Activated CD4-positive, alpha-beta T cell treated with anti-CD3 and anti-CD28 coated beads, Interleukin-2, amount 50 U/mL, for 1 hour (primary cell): ENCODE measurements around the gene ZNF438.
"Not testable (repeated sequence)": the region's sequence is repeated elsewhere in the genome, so short reads cannot be mapped to it uniquely, and the experiment has no call there.

Source experiments
- DNase-seq: peaks from one replicate; pipeline ENCODE4 v3.0.0-alpha.2; 2020

ZNF438 gene

GRCh38 chr10:31039006-31039405 lies 7.3 kb upstream of the ZNF438 start:
- DNase-seq: not testable (repeated sequence)

- DNase-seq: no peak
These were observed 6.1 kb upstream of the ZNF438 start for GRCh38 chr10:31037749-31038148.

DNA sequence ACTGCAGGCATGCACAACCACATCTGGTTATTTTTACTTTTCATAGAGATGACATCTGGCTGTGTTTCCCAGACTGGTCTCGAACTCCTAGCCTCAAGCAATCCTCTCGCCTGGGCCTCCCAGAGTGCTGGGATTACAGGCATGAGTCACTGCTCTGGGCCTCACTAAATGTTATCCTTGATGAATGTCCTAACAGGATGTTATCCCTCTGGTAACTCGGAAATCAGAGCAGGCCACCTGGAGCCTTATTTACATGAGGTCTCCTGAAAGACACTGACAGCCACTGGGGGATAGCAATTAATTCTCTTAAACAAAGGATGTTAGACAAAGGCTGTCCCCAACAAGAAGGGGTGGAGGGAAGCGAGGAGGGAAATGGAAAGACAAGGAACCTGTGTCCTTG lies 4.5 kb upstream of the ZNF438 start:
- no peak for DNase-seq

- no peak for DNase-seq
These were observed 3.7 kb upstream of the ZNF438 start for GRCh38 chr10:31035266-31035798.

DNA sequence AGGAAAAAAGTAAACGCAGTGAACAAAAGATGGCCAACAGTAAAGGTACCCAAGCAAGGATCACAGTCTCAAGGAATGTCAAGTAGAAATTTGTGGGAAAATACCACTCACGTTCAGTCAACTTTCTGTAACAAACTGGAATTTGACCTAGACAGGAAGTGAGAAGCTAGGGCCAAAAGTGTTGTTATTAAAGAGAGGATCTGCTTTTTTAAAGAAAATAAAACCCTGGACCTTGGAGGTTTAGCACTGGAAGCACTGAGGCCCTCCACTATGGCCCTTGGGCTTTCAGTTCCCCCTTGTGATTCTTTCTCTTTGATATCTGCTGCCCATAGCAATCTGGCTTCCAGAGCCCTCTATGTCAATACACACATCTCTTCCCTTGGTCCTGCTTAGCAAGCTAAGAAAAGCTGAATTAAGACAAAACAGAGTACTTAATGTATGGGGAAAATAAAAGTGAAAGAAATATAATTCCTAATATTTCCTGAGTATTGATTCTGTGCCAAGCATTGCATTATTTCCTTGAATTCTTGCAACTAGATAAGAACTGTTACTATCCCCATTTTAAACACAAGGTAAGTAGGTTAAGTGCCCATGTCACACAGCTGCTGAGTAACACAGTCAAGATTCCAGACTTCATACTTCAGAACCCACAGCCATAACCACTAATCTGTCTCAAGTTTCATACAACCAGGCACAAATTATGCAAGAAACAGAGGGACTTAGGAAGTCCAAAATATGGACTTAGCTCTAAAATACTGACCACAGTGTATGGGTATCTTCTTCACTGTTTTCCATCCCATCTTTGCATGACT lies 2.6 kb upstream of the ZNF438 start:
- no peak for DNase-seq

GRCh38 chr10:31033147-31033546 lies 1.5 kb upstream of the ZNF438 start:
- DNase-seq: no peak

DNA sequence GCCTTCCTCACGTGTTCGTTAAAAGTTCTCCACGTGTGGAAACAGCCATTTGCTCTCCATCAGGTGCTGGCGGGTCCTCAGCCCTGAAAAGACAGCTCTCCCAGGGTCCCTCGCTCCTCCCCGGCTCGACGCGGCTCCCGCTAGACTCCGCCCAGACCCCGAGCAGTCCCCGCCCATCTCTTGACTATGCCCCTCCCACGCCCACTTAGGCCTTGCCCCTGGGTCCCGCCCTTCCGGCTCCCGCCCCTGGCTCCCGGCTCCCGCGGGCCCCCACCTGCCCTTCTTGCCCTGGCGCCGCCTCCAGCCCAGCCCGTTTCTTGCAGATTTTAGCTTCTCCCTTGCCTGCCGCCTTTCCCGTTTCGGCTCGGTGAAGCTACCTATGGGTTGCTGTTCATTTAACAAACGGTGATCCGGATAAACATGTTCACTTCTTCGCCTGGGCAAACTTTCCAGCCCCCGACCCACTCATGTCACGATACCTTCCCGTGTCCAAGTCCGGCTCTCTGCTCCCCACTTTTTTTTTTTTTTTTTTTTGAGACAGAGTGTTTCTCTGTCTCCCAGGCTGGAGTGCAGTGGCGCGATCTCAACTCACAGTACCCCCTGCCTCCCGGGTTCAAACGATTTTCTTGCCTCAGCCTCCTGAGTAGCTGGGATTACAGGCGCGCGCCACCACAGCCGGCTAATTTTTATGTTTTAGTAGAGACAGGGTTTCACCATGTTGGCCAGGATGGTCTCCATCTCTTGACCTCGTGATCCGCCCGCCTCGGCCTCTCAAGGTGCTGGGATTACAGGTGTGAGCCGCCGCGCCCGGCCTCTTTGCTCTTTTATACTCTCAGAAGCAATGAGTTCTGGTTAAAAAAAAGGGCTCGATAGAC lies 830 bp upstream of the ZNF438 start:
- DNase-seq: peak; percentile 91

- DNase-seq: no peak
These were observed 484 bp downstream of the ZNF438 start for GRCh38 chr10:31031205-31031557.

- DNase-seq: no peak
These were observed 865 bp downstream of the ZNF438 start for GRCh38 chr10:31030800-31031199.

GRCh38 chr10:31030260-31030659 lies 1.4 kb downstream of the ZNF438 start:
- no peak for DNase-seq

DNA sequence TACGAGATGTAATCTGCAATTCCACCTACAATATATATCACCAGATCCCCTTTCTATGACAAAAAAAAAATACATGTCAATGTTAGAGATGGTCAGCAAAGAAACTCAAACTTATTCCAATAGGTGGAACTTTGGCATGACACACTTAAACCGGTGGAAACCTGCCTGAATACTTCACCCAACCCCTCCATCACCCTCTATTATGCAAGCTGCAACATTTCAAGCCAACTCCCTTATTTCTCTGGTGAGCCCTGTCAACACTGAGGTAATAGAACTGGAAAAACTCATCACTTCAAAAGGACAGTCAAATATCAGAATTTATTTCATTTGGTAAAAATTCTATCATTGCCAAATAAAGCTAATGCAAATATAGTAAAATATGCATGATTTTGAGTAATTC lies 3.6 kb downstream of the ZNF438 start:
- DNase-seq: no peak

DNA sequence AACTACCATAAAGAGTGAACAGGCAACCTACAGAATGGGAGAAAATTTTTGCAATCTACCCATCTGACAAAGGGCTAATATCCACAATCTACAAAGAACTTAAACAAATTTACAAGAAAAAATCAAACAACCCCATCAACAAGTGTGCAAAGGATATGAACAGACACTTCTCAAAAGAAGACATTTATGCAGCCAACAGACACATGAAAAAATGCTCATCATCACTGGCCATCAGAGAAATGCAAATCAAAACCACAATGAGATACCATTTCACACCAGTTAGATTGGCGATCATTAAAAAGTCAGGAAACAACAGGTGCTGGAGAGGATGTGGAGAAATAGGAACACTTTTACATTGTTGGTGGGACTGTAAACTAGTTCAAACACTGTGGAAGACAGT lies 5.4 kb downstream of the ZNF438 start:
- not testable (repeated sequence) for DNase-seq

GRCh38 chr10:31025142-31025541 lies 6.5 kb downstream of the ZNF438 start:
- no peak for DNase-seq

DNA sequence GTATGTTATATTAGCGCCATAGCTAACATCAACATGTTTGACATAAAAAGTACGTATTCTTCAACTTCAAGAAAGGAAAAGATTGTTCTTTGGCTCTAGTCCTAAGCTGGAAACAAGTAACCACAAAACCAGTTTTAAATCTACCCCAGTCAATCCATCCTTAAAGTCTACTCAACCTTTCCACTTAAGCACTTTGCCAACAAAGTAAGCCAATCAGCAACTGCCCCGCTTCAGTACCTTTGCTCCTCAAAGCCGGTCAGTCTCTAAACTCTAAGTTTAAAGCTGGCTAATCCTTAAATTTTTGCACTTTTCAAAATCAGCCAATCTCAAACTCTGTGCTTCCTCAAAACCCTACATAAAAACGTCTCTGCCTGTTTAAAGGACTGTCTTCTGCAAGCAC lies 8.1 kb downstream of the ZNF438 start:
- DNase-seq: no peak

GRCh38 chr10:31020209-31020608 lies 11.5 kb downstream of the ZNF438 start:
- no peak for DNase-seq

- no peak for DNase-seq
These were observed 12.7 kb downstream of the ZNF438 start for GRCh38 chr10:31018962-31019361.

- DNase-seq: no peak
These were observed 13.3 kb downstream of the ZNF438 start for GRCh38 chr10:31018356-31018750.

GRCh38 chr10:31017534-31018355 lies 13.9 kb downstream of the ZNF438 start:
- DNase-seq: no peak

GRCh38 chr10:31014161-31014875 lies 17.3 kb downstream of the ZNF438 start:
- no peak for DNase-seq

- no peak for DNase-seq
These were observed 18.3 kb downstream of the ZNF438 start for GRCh38 chr10:31013331-31013730.

DNA sequence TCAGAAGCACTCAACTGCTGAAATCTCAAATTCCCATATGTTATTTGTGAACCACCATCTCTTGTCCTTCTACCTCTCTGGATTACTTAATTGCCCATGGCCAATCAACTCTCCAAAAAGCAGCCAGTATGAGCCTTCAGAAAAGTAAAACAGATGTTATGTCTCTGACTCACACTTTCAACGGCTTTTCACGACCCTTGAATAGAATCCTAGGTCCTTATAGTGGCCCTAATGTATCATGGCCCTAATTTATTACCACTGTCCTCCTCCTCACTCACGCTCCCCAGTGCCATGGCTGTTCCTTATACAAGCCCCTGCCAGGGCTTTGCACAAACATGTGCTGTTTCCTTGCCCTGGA lies 20.0 kb downstream of the ZNF438 start:
- DNase-seq: no peak

DNA sequence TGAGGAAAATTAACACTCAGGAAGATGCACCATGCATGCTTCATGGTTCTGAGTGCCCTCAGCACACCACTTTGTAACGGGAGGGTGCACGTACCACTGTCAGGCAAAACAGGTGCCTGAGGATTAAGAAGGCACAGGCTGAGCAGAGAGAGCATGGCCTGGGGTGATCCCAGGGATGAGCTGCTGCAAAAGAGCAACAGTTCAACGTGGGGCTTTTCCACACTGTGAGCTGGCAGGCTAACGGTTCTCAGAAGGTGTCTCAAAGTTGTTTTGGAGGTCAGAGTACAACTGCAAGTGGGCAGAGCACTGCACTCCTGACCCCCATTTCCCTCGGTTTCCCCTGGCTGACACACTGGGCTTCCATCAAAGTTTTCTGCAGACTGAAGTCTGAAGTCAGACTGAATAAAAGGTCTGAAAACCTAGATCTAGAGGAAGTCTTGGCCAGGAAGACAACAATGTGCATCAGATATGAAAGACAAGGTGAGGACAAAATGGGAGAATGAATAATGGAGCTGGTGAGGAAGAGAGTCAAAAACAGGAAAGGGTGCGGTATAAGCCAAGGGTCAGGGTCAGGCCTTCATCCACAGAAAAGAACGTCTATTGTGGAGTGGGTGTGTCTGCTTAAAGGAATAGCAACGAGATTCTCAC lies 20.5 kb downstream of the ZNF438 start:
- no peak for DNase-seq
